ENCODE measurements around the gene GCSH.

The GCSH gene

DNA sequence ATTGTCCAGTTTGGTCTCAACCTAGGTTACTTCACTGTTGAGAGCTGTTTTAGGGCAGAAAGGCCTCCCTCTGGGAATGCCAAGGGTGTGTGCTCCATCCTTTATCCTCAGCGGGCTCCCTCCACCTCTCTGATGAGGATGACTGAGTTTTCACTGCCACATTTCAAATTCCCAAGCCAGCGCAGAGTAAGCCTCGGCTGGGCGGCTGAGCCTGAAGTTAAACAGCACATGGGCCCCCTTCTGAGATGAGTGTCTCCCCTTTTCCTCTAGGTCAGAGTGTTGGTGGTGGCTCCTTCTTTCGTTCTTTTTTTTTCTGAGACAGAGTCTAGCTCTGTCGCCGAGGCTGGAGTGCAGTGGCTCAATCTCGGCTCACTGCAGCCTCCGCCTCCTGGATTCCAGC lies 5.5 kb upstream of the GCSH start:
- no peak for DNase-seq

DNA sequence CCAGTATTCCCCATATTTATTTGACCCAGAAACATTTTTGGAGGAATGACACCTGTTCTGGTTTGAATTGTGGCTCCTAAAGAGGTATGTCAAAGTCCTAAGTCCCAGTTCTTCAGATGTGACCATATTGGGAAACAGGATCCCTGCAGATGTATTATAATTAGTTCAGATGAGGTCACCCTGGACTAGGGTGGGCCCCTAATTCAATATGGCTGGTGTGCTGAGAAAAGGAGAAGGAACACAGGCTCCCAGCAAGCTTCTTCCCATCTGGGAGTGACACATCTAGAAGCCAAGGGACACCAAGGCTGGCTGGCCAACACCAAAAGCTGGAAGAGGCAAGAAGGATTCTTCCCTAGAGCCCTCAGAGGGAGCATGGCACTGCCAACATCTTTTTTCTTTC lies 3.8 kb upstream of the GCSH start:
- DNase-seq = no peak

- DNase-seq = no peak
Measured at GRCh38 chr16:81097230-81097629, 1.0 kb upstream of the GCSH start.

- no peak for DNase-seq
Measured at GRCh38 chr16:81096715-81097208, 567 bp upstream of the GCSH start.

- DNase-seq = no peak
Measured at GRCh38 chr16:81095653-81095952, 592 bp downstream of the GCSH start.

GRCh38 chr16:81094771-81095251 lies 1.4 kb downstream of the GCSH start:
- DNase-seq = no peak

GRCh38 chr16:81088836-81089235 lies 7.4 kb downstream of the GCSH start:
- DNase-seq = no peak

GRCh38 chr16:81081014-81081413 lies 15.2 kb downstream of the GCSH start:
- DNase-seq = no peak

DNA sequence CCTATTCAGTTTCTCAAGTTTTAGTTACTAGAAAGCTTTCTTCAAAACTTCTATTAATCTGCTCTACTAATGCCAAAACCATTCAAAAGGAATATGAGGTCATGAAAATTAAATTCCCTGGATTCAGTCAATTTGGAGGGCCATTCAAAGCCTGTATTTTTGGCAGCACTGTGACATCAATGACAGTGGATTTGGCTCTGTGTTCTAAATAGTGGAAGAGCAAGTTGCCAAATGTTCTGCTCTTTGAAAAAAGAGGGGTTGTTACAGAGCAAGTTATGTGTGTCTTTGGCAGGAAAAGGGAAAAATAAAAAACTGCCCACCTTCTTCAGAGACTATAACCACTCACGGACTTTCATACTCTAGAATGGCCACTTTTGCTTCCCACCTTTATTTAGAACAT lies 16.0 kb downstream of the GCSH start:
- no peak for DNase-seq

- peak; percentile 97 to 98 for DNase-seq
Measured at GRCh38 chr16:81077076-81077940, 18.9 kb downstream of the GCSH start, which contains the start of gene C16orf46. Gene C16orf46, minus strand, starts transcription at chr16:81077238. Its CDS starts 13,283 bp downstream, at chr16:81063955.

GRCh38 chr16:81076566-81077075 lies 19.6 kb downstream of the GCSH start:
- DNase-seq = peak; percentile 82 to 85

DNA sequence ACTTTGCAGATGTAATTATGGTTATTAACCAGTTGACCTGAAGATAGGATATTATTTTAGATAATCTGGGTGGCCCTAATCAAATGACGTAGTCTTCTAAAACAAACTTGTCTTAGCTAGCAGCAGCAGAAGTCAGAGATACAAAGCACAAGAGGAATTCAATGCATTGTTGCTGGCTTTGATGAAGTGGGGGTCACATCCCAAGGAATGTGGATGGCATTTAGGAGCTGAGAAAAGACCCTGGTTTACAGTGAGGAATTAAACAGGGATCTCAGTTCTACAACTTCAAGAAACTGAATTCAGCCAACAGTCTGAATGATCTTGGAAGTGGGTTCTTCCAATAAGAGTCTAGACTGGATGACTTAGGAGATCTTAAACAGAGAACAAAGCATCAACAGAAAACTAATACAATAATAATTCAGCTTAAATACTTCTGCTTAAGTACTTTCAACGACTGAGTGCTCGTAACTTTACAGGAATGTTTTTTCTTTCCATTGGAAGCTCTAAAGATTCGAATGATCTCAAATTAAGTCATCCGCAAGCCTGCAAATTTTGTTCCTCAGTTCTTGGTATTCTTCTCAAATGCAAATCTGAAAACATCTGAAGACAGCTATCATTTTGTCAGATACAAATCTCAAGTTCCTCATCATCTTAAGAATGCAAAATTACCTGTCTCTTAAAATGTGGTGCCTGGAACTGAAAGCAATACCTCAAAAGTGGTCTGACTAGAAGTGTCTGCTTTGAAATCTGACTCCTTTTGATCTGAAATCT lies 22.4 kb downstream of the GCSH start:
- no peak for DNase-seq

DNA sequence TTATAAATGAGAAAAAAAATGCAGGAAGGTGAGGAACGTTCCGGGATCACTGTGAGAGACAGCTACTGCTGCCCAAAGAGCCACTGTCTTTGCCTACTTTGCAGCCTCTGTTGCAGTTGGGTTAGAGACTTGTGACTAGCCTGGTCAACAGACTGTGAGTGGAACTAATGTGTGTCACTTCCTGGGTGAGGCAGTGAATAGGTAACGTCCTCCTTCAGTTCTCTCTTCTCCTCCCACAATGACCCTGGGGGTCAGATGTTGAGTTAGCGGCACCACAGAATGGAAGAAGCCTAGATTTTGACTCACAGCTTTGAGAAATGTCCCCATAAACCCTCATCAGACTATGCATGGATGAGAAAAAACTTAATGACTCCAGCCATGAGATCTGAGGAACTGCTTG lies 24.4 kb downstream of the GCSH start:
- peak; percentile 58 to 81 for DNase-seq

DNA sequence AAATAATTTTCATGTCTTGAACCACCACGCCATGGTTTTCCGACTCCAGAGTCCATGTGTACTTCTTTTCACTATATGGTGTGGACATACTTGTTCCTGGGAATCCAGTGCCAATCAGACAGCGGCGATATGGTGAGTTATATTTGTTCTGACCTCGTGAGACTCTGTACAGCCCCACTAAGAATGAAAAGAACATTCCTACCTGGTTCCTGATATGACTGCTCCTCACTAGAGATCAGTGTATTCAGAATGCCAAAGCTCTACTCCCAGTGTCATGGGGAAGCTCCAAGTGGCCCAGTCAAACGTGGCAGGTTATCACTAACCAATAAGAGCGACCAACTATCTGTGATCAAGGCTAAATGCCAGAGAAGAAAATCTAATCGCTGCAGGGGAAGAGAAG lies 25.2 kb downstream of the GCSH start:
- no peak for DNase-seq

DNA sequence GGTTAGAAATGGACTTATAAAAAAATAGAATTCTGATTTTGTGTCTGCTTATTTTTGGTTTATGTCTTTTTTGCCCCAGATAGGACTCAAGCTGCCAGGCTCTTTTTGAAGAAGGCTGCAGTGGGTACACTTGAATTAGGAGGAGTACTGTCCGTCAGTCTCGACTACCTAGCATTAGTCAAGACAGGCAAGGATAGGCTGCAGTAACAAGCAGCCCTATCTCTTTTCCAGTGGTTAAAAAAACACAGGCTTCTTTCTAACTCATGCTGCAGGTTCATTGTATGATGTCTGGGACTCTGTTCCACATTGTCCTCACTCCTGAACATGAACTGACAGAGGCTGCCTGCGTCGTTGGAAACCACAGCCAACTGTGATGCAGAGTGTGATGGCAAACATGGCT lies 27.1 kb downstream of the GCSH start:
- DNase-seq = no peak

DNA sequence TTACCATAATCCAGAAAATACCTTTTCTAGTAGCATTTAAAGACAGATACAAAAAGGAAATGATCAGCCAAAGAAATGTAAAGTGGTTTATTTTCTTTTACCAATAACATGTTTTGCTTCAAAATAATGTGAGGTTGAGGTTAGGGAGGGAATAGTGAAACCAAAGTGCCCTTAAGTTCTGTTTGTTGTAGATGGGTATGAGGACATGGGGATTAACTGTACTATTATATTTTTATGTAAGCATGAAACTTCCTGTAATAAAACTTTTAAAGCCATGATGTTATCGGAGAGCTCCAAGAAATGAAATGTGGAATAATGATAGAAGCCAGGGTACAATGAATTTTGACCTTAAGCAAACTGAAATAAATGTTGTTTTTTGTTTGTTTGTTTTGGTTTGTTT lies 29.0 kb downstream of the GCSH start:
- no peak for DNase-seq

- DNase-seq = no peak
Measured at GRCh38 chr16:81066681-81067080, 29.5 kb downstream of the GCSH start.

- no peak for DNase-seq
Measured at GRCh38 chr16:81061871-81062608, 34.2 kb downstream of the GCSH start.

- no peak for DNase-seq
Measured at GRCh38 chr16:81061307-81061640, 34.9 kb downstream of the GCSH start.

- DNase-seq = no peak
Measured at GRCh38 chr16:81060576-81061306, 35.5 kb downstream of the GCSH start.

DNA sequence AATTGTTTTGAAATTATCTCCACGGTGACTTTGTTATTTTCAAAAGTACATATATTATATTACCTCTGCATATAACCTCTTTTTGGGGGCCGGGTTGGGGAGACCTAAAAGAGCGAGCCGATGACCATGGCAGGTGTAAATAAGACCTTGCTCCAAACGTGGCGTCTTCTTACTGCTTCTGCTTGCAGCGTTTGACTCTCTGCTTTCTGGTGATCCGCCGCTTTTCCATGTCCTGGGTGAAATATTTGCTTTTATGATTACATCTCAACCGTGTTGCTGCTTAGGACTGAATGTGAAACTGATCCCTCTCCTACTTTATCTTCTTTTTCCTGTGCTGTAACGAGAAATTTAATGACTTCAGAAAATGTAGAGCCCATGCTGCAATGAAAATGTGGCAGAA lies 42.4 kb downstream of the GCSH start:
- no peak for DNase-seq

DNA sequence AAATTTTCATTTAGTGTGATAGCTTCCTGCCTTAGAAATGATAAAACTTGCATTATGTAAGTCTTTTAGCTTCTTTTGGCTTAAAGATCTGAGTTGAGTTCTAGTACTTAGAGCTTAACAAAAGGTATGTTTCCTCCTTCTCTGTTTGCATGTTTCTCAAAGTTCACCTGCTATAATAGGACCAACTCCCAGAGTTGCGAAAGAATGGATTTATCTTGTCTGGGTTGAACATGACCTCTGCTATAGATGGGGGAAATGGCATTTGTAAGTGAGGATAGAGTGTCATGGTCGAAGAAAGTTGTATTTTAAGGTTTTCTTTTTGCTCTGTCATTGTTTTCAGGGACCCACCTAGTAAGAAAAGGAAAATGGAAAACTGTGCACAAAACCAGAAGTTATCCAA lies 53.4 kb downstream of the GCSH start:
- no peak for DNase-seq

Data from inflammatory macrophage (primary cell).